Testis (tissue), 2 donors: ENCODE measurements around the gene VAV2.

Source experiments
- CTCF ChIP-seq, 3 experiments: fragments of 450-650 bp in 2 of 3; fragments of 200-600 bp in 1 of 3; sonication (generic) in 1 of 3; IDR thresholded peaks; one replicate each; pipeline ENCODE4 v1.5.1; 2016 to 2019; ENCODE audit warnings: antibody characterized with exemption in 3 of 3, mild to moderate bottlenecking in 2 of 3, moderate library complexity in 1 of 3
- POLR2A ChIP-seq: fragments of 450-650 bp; IDR thresholded peaks from one replicate; pipeline ENCODE4 v1.6.1; 2017; ENCODE audit warnings: antibody characterized with exemption, mild to moderate bottlenecking, moderate library complexity

- no peak for TF ChIP-seq CTCF (IDR thresholded peaks at IDR 0.05)
- TF ChIP-seq POLR2A = no peak
Observed at GRCh38 chr9:133951265-133951664, 40.9 kb downstream of the VAV2 start.
